HEK293T (cell line): Measurements from ENCODE around the gene CD14.

Source experiments
- ARNT ChIP-seq: fragments of 450-650 bp; IDR thresholded peaks from 2 replicates; pipeline ENCODE4 v1.6.1; 2017; ENCODE audit warnings: mild to moderate bottlenecking
- BHLHE40 ChIP-seq: fragments of 450-650 bp; IDR thresholded peaks from 2 replicates; pipeline ENCODE4 v1.6.1; 2016; ENCODE audit warnings: mild to moderate bottlenecking, moderate library complexity, borderline replicate concordance
- CTBP1 ChIP-seq: fragments of 450-650 bp; IDR thresholded peaks from 2 replicates; pipeline ENCODE4 v1.6.1; 2016; ENCODE audit warnings: borderline replicate concordance
- ELF4 ChIP-seq: fragments of 450-650 bp; IDR thresholded peaks from 2 replicates; pipeline ENCODE4 v1.6.1; 2017; ENCODE audit warnings: antibody characterized with exemption
- FOXA1 ChIP-seq: fragments of 450-650 bp; IDR thresholded peaks from 2 replicates; pipeline ENCODE4 v1.6.1; 2016; ENCODE audit warnings: mild to moderate bottlenecking
- FOXM1 ChIP-seq: fragments of 450-650 bp; IDR thresholded peaks from 2 replicates; pipeline ENCODE4 v1.6.1; 2017; ENCODE audit warnings: mild to moderate bottlenecking, borderline replicate concordance
- HDGF ChIP-seq: fragments of 450-650 bp; IDR thresholded peaks from 2 replicates; pipeline ENCODE4 v1.6.1; 2017; ENCODE audit warnings: antibody characterized with exemption, borderline replicate concordance
- SP1 ChIP-seq: fragments of 450-650 bp; IDR thresholded peaks from 2 replicates; pipeline ENCODE4 v1.6.1; 2017
- TARDBP ChIP-seq: fragments of 450-650 bp; IDR thresholded peaks from 2 replicates; pipeline ENCODE4 v1.6.1; 2016
- ZNF384 ChIP-seq: fragments of 450-650 bp; IDR thresholded peaks from 2 replicates; pipeline ENCODE4 v1.6.1; 2016
- TF ChIP-seq, protein P1 (sequence below): fragments of 450-650 bp; IDR thresholded peaks from 2 replicates; pipeline ENCODE4 v1.6.1; 2016

DNA sequence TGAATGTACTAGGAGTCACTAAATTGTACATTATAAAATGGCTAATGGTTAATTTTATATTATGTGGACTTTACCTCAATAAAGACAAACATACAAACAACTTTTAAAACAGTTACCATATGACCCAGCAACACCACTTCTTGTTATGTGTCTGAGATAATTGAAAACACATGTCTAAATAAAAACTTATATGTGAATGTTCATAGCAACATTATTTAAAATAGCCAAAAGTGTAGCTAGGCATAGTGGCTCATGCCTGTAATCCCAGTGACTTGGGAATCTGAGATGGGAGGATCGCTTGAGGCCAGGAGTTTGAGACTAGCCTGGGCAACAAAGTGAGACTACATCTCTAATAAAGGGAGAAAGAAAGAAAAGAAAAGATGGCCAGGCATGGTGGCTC, 45.5 kb downstream of the CD14 start:
- TF ChIP-seq ARNT (no peak), SP1 (no peak), FOXM1 (no peak), ZNF384 (no peak), TARDBP (no peak), BHLHE40 (no peak), FOXA1 (no peak), CTBP1 (no peak), HDGF (no peak), ELF4 (no peak)
- TF ChIP-seq, protein P1, sequence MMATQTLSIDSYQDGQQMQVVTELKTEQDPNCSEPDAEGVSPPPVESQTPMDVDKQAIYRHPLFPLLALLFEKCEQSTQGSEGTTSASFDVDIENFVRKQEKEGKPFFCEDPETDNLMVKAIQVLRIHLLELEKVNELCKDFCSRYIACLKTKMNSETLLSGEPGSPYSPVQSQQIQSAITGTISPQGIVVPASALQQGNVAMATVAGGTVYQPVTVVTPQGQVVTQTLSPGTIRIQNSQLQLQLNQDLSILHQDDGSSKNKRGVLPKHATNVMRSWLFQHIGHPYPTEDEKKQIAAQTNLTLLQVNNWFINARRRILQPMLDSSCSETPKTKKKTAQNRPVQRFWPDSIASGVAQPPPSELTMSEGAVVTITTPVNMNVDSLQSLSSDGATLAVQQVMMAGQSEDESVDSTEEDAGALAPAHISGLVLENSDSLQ = no peak
